Prostate gland (tissue), 2 donors: ENCODE results near the gene MPL.

Experiments
- CTCF ChIP-seq, 4 experiments: fragments of 200-600 bp in 2 of 4; fragments of 450-650 bp in 2 of 4; sonication (generic) in 2 of 4; IDR thresholded peaks; 1 replicate in 3 of 4; 2 replicates in 1 of 4; pipeline ENCODE4 v1.5.1; 2016 to 2019; ENCODE audit warnings: antibody characterized with exemption in 4 of 4, mild to moderate bottlenecking in 2 of 4, moderate library complexity in 2 of 4
- POLR2A ChIP-seq: fragments of 450-650 bp; IDR thresholded peaks from one replicate; pipeline ENCODE4 v1.6.1; 2016; ENCODE audit warnings: antibody characterized with exemption, mild to moderate bottlenecking
- POLR2AphosphoS5 ChIP-seq: sonication (generic); formaldehyde crosslinking; IDR thresholded peaks from one replicate; pipeline ENCODE4 v1.6.1; 2017; ENCODE audit warnings: antibody characterized with exemption

GRCh38 chr1:43299101-43299500 is 38.5 kb upstream of the MPL start:
- TF ChIP-seq POLR2A (no peak), POLR2AphosphoS5 (no peak), CTCF (IDR thresholded peaks at IDR 0.05) (no peak)
